Prostate gland (tissue), 2 donors: ENCODE data around the gene BOLA1. TPM values are rescaled to one million over a fixed set of nuclear protein-coding genes. Genes with fewer than 3 reads are reported as not detected.
A peak's percentile ranks its signal among the peaks of the same experiment; 100 is the strongest.

Experiments used
- DNase-seq: peaks from one replicate; pipeline ENCODE4 v3.0.0-alpha.2; 2019; ENCODE audit warnings: low spot score
- H3K27ac ChIP-seq, 2 donors: fragments of 200-600 bp; sonication (generic); 2 replicates each; pipeline ENCODE4 v1.5.1; 2017 to 2019
- H3K27me3 ChIP-seq: fragments of 200-600 bp; sonication (generic); replicated peaks from 2 replicates; pipeline ENCODE4 v1.5.1; 2019; ENCODE audit not compliant: insufficient read depth
- H3K36me3 ChIP-seq, 2 donors: fragments of 200-600 bp; sonication (generic); 1 replicate in 1 of 2; 2 replicates in 1 of 2; pipeline versions ENCODE4 v1.5.1 to v1.8.1; 2017 to 2019
- H3K4me1 ChIP-seq: fragments of 200-600 bp; sonication (generic); replicated peaks from 2 replicates; pipeline ENCODE4 v1.5.1; 2019
- H3K4me3 ChIP-seq, 2 donors: fragments of 200-600 bp; sonication (generic); 2 replicates each; pipeline ENCODE4 v1.5.1; 2017 to 2019
- H3K9me3 ChIP-seq: fragments of 200-600 bp; sonication (generic); 2 replicates; pipeline ENCODE4 v1.5.1; 2017
- POLR2A ChIP-seq: fragments of 450-650 bp; IDR thresholded peaks from one replicate; pipeline ENCODE4 v1.6.1; 2016; ENCODE audit warnings: antibody characterized with exemption, mild to moderate bottlenecking
- POLR2AphosphoS5 ChIP-seq: sonication (generic); formaldehyde crosslinking; IDR thresholded peaks from one replicate; pipeline ENCODE4 v1.6.1; 2017; ENCODE audit warnings: antibody characterized with exemption
- WGBS: methylation state at CpG from one replicate; pipeline ENCODE4 v1.1.5; 2018; 5-methylcytosine and 5-hydroxymethylcytosine counted together
- intact Hi-C: fragments of 100-400 bp; cut with DNase I; formaldehyde crosslinking; loops from one replicate; pipeline ENCODE4 v1.14.2; 2022
- total RNA-seq, 2 donors: library from RNA; depleted of rRNA; stranded (reverse); fragments of >200 nt; gene quantifications; one replicate each; pipeline ENCODE4 v1.1.0, GENCODE V29; 2016
- TF ChIP-seq, protein P1 (sequence below), 4 experiments: fragments of 200-600 bp in 2 of 4; fragments of 450-650 bp in 2 of 4; sonication (generic) in 2 of 4; IDR thresholded peaks; 1 replicate in 3 of 4; 2 replicates in 1 of 4; pipeline ENCODE4 v1.5.1; 2016 to 2019; ENCODE audit warnings: antibody characterized with exemption in 4 of 4, mild to moderate bottlenecking in 2 of 4, moderate library complexity in 2 of 4

Gene BOLA1
- total RNA-seq, 2 donors from 2014 or later = 37.8 to 40.6 TPM

DNA sequence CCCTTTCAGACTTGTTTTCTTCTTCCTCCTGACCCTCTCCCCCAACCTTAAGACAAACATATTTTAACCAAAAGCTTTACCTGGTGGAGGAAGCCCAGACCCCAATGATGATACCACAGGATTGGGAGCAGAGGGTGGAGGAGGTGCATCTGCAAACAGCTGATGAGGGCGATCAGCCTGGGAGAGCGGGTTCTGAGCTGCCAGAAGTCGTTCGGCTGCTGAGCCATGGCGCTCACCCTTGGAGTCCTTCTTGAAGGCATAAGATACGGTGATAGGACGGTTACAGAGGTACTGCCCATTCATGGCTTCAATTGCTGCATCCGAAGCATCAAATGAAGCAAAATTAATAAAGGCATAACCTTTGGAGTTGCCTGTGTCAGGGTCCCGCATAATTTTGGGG, 26.9 kb downstream of the BOLA1 start:
- intact Hi-C loops = no loop called here

GRCh38 chr1:149927056-149927562, 27.7 kb downstream of the BOLA1 start:
- H3K4me1 ChIP-seq = peaks cover 13% of the 10 kb centered on the region
- H3K4me3 ChIP-seq = peak overlapping the region; percentile 59 to 76
- H3K9me3 ChIP-seq = no peaks in the 10 kb centered on the region
- intact Hi-C loops = no loop called here
- H3K27ac ChIP-seq = peak overlapping the region; percentile 95 to 98
- WGBS = under 1% methylated on average over 10 of the region's 10 CpGs
- DNase-seq = no peak
- H3K36me3 ChIP-seq = peaks cover 10 to 15% of the 10 kb centered on the region in 2 donors
- no peaks in the 10 kb centered on the region for H3K27me3 ChIP-seq
- no peak for TF ChIP-seq POLR2AphosphoS5
- TF ChIP-seq POLR2A = no peak
- TF ChIP-seq, protein P1, sequence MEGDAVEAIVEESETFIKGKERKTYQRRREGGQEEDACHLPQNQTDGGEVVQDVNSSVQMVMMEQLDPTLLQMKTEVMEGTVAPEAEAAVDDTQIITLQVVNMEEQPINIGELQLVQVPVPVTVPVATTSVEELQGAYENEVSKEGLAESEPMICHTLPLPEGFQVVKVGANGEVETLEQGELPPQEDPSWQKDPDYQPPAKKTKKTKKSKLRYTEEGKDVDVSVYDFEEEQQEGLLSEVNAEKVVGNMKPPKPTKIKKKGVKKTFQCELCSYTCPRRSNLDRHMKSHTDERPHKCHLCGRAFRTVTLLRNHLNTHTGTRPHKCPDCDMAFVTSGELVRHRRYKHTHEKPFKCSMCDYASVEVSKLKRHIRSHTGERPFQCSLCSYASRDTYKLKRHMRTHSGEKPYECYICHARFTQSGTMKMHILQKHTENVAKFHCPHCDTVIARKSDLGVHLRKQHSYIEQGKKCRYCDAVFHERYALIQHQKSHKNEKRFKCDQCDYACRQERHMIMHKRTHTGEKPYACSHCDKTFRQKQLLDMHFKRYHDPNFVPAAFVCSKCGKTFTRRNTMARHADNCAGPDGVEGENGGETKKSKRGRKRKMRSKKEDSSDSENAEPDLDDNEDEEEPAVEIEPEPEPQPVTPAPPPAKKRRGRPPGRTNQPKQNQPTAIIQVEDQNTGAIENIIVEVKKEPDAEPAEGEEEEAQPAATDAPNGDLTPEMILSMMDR (IDR thresholded peaks at IDR 0.05) = no peak

More for the DNA sequence above, 26.9 kb downstream of the BOLA1 start:
- Histone ChIP-seq H3K4me3 (no peak overlapping the region), H3K27me3 (no peaks in the 10 kb centered on the region), H3K27ac (no peak overlapping the region), H3K4me1 (peaks cover 10% of the 10 kb centered on the region), H3K9me3 (no peaks in the 10 kb centered on the region), H3K36me3 (peaks cover 10 to 15% of the 10 kb centered on the region in 2 donors)
- TF ChIP-seq, protein P1 (IDR thresholded peaks at IDR 0.05) = no peak
- TF ChIP-seq POLR2AphosphoS5 = no peak
- TF ChIP-seq POLR2A = no peak
- WGBS = 91% methylated on average over 9 of the region's 9 CpGs
- no peak for DNase-seq

- Histone ChIP-seq H3K27me3 (no peaks in the 10 kb centered on the region), H3K4me3 (peak within 1 kb of the TSS; percentile 59 to 76), H3K36me3 (peaks cover 10 to 11% of the 10 kb centered on the region in 2 donors), H3K27ac (peak within 1 kb of the TSS; percentile 95 to 98), H3K4me1 (peaks cover 13% of the 10 kb centered on the region), H3K9me3 (no peaks in the 10 kb centered on the region)
- TF ChIP-seq POLR2A (peak; percentile 88), POLR2AphosphoS5 (peak; percentile 99)
- TF ChIP-seq, protein P1 (IDR thresholded peaks at IDR 0.05) = peak in 1 of 4 experiments; percentile 37
- WGBS = under 1% methylated on average over 47 of the region's 47 CpGs
- peak; percentile 97 for DNase-seq
- intact Hi-C loops = no loop called here
These were observed 28.4 kb downstream of the BOLA1 start, which contains the start of gene SF3B4 for GRCh38 chr1:149927563-149928400. SF3B4 (minus strand) TSS chr1:149927803; CDS start chr1:149927759, 44 bp downstream.

DNA sequence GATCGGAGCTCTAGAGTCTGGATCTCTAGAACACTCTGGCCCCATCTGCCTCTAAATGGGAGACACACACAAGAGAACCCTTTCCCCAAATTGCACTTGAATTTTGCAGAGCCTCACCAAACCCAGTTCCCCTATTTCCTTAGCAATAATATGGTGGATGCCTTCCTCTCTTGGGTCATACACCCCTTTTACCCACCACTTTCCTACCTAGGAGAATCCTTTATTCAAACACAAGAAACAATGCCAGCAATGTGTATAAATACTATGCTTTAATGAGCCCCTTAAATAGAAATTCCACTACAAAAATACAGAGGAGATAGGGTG, 29.0 kb downstream of the BOLA1 start:
- peak overlapping the region; percentile 95 to 98 for H3K27ac ChIP-seq
- peak overlapping the region; percentile 59 to 76 for H3K4me3 ChIP-seq
- intact Hi-C loops = no loop called here
- no peaks in the 10 kb centered on the region for H3K9me3 ChIP-seq
- no peaks in the 10 kb centered on the region for H3K27me3 ChIP-seq
- no peak for DNase-seq
- TF ChIP-seq POLR2A = no peak
- peaks cover 8 to 9% of the 10 kb centered on the region in 2 donors for H3K36me3 ChIP-seq
- peaks cover 13% of the 10 kb centered on the region for H3K4me1 ChIP-seq
- WGBS = 0% methylated on average over 1 of the region's 1 CpG

DNA sequence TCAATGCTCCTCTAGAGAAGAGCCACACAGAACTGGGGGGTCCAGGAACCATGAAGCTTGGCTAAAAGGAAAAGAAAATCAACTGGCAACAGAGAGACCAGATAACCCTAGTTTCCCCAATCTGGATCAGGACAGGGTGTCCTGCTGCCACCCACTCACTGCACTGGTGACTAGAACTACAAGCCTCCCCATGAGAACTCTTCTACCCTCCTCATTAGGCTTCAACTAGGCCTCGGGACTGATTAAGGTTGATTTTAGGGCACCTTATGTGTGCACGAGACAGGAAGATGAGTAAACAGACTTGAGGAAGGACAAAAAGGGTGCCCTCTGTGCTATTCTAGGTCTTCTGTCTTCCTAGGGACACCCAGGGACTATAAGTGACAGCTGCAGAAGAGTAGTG, 30.5 kb downstream of the BOLA1 start:
- 86% methylated on average over 2 of the region's 2 CpGs for WGBS
- no peaks in the 10 kb centered on the region for H3K9me3 ChIP-seq
- DNase-seq = no peak
- H3K27ac ChIP-seq = no peak overlapping the region
- TF ChIP-seq POLR2A (no peak), POLR2AphosphoS5 (no peak)
- H3K4me1 ChIP-seq = peaks cover 13% of the 10 kb centered on the region
- peaks cover 4% of the 10 kb centered on the region in 2 donors for H3K36me3 ChIP-seq
- H3K27me3 ChIP-seq = no peaks in the 10 kb centered on the region
- intact Hi-C loops = no loop called here
- no peak overlapping the region for H3K4me3 ChIP-seq
